ENCODE results near the gene SGCE.

The SGCE gene

DNA sequence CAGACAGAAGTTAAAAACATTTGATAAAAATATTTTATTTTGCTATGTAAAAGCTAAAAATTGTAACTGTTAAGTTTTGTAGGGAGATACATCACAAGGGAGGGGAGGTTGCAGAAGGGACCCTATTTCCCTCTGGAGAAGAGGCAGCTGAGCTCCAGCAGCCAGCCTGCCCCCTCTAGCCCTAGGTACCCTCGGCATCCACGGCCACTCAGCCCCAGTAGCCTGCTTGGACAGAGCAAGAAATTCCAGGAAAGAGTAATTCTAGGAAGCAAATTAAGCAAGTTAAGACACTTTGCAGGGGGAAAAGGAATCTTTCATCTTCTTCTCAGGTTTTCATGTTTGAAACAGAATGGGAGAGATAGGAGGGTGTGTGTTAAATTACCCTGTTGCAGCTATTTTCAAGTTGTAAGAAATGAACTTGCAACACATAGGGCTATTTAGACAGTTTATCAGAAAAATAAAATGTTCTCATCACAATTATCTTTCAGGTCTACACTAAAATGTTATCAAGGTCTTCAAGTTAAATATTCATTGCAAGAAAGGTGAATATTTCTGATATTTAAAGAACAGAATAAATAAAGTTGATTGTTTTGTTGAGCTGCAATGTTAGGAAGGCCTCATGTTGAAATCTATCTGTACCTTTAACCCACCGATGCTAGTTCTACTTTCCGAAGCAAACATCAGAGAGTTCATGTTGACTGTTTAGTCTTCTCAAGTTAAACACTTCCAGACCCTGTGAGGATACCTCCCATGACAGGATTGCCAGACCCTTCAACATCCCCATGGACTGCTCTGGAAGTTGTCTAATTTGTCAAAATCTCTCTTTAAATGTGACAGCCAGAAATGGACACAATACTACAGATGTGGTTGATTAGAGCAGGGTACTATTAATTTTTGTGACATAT is 5.5 kb downstream of the SGCE start:
- CTCF ChIA-PET = no interaction called here
- Mint-ChIP-seq H3K27me3 (peaks cover 21% of the 10 kb centered on the region), H3K4me3 (no peak overlapping the region), H3K9me3 (no peaks in the 10 kb centered on the region), H3K36me3 (no peaks in the 10 kb centered on the region), H3K4me1 (peaks cover 8% of the 10 kb centered on the region), H3K27ac (no peak overlapping the region)
- DNase-seq = no peak

DNA sequence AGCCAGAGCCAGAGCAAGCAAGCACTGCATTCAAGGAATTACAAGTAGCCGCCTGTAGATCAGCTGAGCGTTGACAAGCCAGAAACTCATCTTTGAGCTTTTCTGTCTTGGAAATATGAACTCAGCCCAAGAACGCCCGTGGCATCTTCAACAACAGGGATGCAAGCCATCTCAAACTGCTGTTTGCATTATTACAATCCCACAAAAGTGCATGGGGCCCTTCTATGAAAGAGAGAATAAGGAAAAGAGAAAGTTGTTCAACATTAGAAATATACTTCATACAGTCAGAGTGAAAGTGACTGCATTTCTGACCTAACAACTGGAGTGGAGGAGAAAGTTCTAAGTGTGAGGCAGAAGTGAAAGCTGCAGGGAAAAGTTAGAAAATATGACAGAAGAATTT is 6.5 kb downstream of the SGCE start:
- Mint-ChIP-seq H3K36me3 (no peaks in the 10 kb centered on the region), H3K27me3 (peaks cover 12% of the 10 kb centered on the region), H3K9me3 (no peaks in the 10 kb centered on the region), H3K27ac (no peak overlapping the region), H3K4me3 (no peak overlapping the region), H3K4me1 (no peaks in the 10 kb centered on the region)
- CTCF ChIA-PET = no interaction called here
- DNase-seq = no peak

DNA sequence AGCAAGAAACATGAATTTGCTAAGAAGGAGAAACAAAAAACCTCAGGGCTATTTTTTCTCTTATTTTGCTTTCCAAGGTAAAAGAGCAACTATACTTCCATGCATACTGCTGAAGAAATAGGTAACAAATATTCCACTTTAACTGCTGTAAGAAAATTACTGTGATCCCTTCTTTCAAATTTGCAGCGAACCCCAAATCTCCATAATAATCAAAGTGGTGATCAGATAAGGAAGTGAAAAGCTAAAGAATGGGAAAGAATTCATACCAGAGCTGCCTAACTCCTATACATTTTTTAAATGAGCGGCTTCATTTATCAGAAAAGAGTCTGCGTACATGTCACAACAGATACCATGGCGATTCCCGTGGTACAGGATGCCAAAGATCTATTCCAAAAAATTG is 7.2 kb downstream of the SGCE start:
- Mint-ChIP-seq H3K4me1 (no peaks in the 10 kb centered on the region), H3K27me3 (peaks cover 12% of the 10 kb centered on the region), H3K9me3 (no peaks in the 10 kb centered on the region), H3K27ac (no peak overlapping the region), H3K36me3 (no peaks in the 10 kb centered on the region), H3K4me3 (no peak overlapping the region)
- CTCF ChIA-PET = no interaction called here
- DNase-seq = no peak

DNA sequence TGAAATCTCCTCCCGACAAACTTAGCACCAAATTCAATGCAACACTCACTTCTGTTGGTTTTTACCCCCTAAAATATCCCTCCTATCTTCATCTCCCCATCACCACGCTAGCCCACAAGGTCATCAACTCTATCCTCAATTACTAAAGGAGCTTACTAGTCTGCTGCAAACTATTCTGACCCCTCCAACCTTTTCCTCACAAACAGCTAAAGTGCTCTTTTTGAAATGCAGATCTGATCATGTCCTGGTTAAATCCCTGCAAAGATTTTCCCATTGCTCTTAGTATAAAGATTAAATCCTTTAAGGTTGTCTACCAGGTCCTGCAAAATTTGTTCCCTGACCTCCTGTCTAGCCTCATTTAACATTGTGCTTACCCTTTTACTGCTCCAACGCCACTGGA is 8.6 kb downstream of the SGCE start:
- CTCF ChIA-PET = no interaction called here
- no peaks in the 10 kb centered on the region for H3K9me3 Mint-ChIP-seq
- no peak for DNase-seq
- no peaks in the 10 kb centered on the region for H3K4me1 Mint-ChIP-seq
- H3K27me3 Mint-ChIP-seq = peaks cover 12% of the 10 kb centered on the region
- no peak overlapping the region for H3K27ac Mint-ChIP-seq
- no peak overlapping the region for H3K4me3 Mint-ChIP-seq
- H3K36me3 Mint-ChIP-seq = no peaks in the 10 kb centered on the region

DNA sequence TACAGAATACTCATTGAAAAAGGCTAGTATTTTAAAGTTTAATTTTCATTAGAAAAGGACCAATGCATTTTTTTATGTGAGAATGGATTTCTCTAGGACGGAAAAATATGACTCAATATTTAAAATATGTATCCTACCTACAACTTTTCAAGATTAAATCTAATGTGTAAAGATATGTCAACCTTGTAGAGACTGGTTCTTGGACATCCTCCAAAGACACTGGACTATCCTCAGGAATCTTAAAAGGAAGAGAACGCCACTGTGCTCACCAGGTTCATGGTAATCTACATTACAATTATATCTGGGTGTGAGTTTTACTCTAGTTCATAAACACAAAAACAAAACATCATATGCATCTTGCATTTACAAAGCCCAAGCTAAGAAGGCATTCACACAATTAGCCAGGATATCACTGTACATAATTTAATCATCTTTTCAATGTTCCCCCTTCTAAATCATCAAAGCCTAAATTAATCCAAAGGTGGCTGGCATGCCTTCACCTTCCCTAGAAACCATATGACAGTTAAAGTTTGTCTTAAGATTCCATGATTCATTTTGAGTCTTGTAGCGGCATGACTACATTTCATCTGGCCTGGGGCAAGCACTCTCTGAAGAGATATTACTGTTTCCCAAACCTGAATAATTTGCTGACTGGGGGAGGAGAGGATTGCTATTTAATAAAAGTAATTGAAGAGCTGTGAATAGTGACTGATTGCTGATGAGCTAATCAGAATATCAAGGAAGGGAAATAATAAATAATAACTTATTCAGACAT is 12.0 kb downstream of the SGCE start:
- H3K36me3 Mint-ChIP-seq = no peaks in the 10 kb centered on the region
- CTCF ChIA-PET = interaction anchor here (1.0 kb wide), 1 partner anchor 8 kb away, joined by 3 read pairs; no protein-coding TSS in a partner anchor
- no peak overlapping the region for H3K4me3 Mint-ChIP-seq
- H3K27ac Mint-ChIP-seq = no peak overlapping the region
- H3K4me1 Mint-ChIP-seq = no peaks in the 10 kb centered on the region
- H3K27me3 Mint-ChIP-seq = peaks cover 4% of the 10 kb centered on the region
- DNase-seq = no peak
- no peaks in the 10 kb centered on the region for H3K9me3 Mint-ChIP-seq

DNA sequence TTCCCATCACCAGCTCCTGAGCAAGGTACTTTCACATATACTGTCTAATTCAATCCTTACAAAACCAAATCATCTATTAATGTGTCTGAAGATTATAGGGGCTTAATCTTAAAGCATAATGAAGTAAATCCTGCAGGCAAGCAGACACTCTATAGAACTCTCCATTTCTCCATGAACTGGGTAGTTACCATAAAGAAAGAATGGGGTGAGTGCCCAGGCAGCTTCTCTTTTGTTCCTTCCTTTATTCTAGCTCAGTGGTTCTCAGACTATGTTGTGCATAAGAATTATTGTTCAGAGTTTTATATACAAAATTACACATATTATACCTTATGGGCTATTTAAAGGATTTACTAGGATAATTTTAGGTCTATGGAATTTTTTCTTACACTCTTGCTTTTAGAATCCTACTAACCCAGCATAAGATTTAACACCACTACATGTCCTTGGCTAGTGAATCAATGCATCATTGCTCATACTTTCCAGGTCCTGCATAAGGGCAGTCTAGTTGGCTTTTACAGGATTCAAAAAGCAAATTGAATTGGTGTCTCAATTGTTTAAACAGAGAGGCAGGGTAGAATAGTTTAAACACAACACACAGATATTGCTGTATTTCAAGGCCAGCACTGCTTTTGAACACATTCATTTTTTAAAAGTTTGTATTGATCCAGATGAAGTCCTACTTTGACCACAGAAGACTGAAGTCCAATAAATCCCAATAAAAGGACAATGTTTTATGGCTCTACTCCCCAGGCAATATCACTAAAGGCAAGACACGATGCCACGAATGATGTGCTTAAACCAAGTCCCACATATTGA is 12.9 kb downstream of the SGCE start:
- Mint-ChIP-seq H3K4me3 (no peak overlapping the region), H3K4me1 (no peaks in the 10 kb centered on the region), H3K27ac (no peak overlapping the region), H3K36me3 (no peaks in the 10 kb centered on the region), H3K27me3 (peaks cover 5% of the 10 kb centered on the region), H3K9me3 (no peaks in the 10 kb centered on the region)
- no peak for DNase-seq
- CTCF ChIA-PET = no interaction called here

DNA sequence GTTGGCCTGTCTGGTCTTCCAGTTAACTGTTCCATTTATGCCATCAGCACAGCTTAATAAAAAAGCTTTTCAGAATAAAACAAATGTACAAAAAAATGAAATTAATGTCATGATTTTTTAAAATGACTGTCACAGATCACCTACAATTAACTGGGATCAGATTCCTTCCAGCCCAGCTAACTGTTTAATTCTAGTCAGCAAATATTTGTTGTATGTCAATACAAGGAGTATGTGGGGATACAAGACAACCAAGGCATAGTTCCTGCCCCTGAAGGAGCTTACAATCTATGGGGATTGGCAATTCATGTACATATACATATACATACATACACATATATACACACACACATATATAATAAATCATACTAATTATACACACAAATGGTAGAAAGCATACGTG is 16.5 kb downstream of the SGCE start:
- DNase-seq = no peak
- CTCF ChIA-PET = no interaction called here

DNA sequence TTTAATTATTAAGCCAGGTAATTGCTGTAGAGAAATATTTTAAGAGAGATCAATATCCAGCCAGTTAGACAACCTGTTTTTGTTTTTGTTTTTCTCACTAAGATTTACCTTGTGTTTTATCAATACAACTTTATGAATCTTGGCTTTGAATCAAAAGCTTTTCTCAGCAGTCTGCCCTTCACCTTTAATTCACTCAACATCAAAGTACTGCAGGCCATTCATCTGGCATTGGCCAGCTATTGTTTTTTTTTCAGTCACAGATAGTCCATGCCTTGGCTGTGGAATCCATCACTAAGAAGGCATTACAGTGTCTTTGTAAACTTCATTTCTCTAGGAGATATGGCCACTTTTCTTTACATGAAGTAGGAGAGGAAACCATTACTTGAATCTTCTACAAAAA is 20.2 kb downstream of the SGCE start:
- no peaks in the 10 kb centered on the region for H3K36me3 Mint-ChIP-seq
- peaks cover 12% of the 10 kb centered on the region for H3K27me3 Mint-ChIP-seq
- H3K9me3 Mint-ChIP-seq = no peaks in the 10 kb centered on the region
- DNase-seq = no peak
- H3K4me3 Mint-ChIP-seq = no peak overlapping the region
- no peak overlapping the region for H3K27ac Mint-ChIP-seq
- no peaks in the 10 kb centered on the region for H3K4me1 Mint-ChIP-seq
- CTCF ChIA-PET = interaction anchor here (1.1 to 1.2 kb wide), 2 partner anchors 9 to 16 kb away, joined by 3 to 4 read pairs; no protein-coding TSS in a partner anchor

More for the DNA sequence above, 16.5 kb downstream of the SGCE start:
- Mint-ChIP-seq H3K36me3 (no peaks in the 10 kb centered on the region), H3K4me3 (no peak overlapping the region), H3K27ac (no peak overlapping the region), H3K27me3 (peaks cover 12% of the 10 kb centered on the region), H3K9me3 (no peaks in the 10 kb centered on the region), H3K4me1 (no peaks in the 10 kb centered on the region)

DNA sequence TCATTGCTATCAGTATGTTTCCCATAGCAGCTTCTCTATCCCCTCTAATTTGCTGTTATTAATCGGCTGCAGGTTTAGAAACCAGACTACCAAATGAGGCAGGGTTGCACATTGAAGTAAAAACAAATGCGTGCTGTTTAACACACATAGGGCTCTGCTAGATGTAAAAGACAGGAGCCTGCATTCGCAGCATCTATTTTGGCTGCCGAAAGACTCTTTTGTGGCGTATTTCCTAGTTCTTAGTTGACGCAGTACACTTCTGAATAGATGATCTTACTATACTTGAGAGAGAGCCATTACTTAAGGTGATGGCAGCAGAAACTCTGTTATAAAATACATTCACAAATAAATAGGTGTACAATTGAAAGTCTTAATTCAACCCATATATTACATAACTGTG is 21.4 kb downstream of the SGCE start:
- H3K27me3 Mint-ChIP-seq = peaks cover 8% of the 10 kb centered on the region
- H3K27ac Mint-ChIP-seq = no peak overlapping the region
- H3K4me3 Mint-ChIP-seq = no peak overlapping the region
- DNase-seq = no peak
- CTCF ChIA-PET = interaction anchor here (1.1 kb wide), 1 partner anchor 15 kb away, joined by 4 read pairs; no protein-coding TSS in a partner anchor
- no peaks in the 10 kb centered on the region for H3K4me1 Mint-ChIP-seq
- no peaks in the 10 kb centered on the region for H3K36me3 Mint-ChIP-seq
- H3K9me3 Mint-ChIP-seq = no peaks in the 10 kb centered on the region

DNA sequence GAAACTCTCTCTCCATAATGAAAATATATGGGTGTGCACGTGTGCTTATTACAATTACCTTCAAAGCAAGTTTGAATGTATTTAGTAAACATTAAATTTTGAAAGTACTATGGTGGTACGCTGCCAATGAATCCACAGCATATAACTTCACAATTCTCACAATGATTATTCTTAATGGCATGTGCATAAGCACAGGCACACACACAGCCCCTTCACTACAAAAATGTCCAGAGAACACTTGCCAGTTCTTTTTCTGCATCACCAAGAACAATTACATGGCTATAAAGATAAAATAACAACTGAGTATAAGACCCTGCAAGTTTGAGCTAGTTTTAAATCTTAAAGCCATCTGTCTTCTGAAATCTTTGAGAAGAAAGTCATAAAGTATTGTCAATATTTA is 22.2 kb downstream of the SGCE start:
- no peak overlapping the region for H3K4me3 Mint-ChIP-seq
- CTCF ChIA-PET = no interaction called here
- peaks cover 8% of the 10 kb centered on the region for H3K27me3 Mint-ChIP-seq

DNA sequence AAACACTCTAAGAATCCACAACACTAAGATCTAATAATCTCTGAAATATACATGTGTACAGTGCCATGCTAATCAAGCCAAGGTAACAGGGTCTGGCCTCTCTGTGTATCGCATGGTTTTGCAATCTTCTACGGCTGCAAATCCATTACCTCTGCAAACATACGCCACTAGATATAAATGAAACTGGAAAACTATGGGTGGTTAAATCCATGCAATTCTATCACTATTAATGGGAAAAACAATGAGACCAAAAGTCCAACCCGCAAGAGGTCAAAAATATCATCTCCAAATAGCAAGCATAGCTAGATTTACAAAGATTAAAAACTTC is 23.0 kb downstream of the SGCE start:
- CTCF ChIA-PET = no interaction called here
- H3K4me1 Mint-ChIP-seq = no peaks in the 10 kb centered on the region
- no peak overlapping the region for H3K27ac Mint-ChIP-seq
- H3K4me3 Mint-ChIP-seq = no peak overlapping the region
- H3K27me3 Mint-ChIP-seq = peaks cover 6% of the 10 kb centered on the region
- no peaks in the 10 kb centered on the region for H3K36me3 Mint-ChIP-seq
- no peak for DNase-seq
- H3K9me3 Mint-ChIP-seq = no peaks in the 10 kb centered on the region

More for the DNA sequence above, 22.2 kb downstream of the SGCE start:
- DNase-seq = no peak
- no peaks in the 10 kb centered on the region for H3K4me1 Mint-ChIP-seq
- no peaks in the 10 kb centered on the region for H3K36me3 Mint-ChIP-seq
- H3K9me3 Mint-ChIP-seq = no peaks in the 10 kb centered on the region
- H3K27ac Mint-ChIP-seq = no peak overlapping the region

DNA sequence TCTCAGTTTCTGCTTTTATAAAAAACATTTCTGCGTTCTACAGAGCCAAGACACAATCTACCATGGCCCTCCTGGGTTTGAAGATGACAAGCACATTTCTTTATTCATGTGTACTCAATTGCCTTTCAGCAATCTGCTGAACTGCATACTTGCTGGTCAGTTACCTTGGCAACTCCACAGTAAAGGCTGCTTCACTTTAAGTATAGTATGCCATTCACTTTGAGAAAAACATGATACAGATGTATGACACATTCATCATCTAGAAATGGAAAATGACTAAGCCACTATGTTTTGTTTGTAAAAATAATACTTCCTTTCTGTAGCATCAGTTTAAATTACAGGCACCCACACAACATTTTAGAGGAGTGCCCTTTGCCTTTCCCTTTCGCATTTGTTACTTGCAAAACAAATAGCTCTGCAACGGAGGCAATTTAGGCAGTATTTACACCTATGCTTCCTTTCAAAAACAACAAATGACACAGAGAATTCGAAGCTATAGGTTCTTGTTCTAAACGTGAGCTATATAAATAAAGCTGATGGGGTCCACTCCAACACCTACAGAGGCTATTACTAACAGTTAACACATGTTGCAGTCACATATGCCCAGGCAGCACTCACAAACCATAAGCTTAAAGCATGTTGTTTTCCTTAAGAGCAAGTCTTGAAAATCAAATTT is 23.5 kb downstream of the SGCE start:
- DNase-seq = no peak
- H3K4me1 Mint-ChIP-seq = no peaks in the 10 kb centered on the region
- no peak overlapping the region for H3K4me3 Mint-ChIP-seq
- no peak overlapping the region for H3K27ac Mint-ChIP-seq
- H3K27me3 Mint-ChIP-seq = peaks cover 1% of the 10 kb centered on the region
- CTCF ChIA-PET = no interaction called here
- H3K36me3 Mint-ChIP-seq = no peaks in the 10 kb centered on the region
- no peaks in the 10 kb centered on the region for H3K9me3 Mint-ChIP-seq

DNA sequence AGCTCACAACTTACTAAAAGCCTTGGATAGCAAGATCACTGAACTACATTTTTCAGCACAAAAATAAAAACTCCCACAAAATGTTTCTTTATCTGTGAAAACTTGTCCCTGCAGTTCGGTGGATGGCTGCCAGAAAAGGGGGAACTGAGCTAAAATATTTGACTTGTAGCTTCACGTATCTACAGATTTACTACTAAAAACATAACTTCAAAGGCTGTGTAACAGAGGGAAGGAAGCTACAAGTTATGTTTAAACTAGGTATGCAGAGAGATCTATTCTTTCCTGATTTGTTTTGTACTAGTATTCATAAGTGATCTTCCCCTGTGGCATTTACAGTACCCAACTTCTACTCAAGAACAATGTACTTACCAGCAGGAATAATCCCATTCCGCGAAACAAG is 25.1 kb downstream of the SGCE start:
- Mint-ChIP-seq H3K4me1 (no peaks in the 10 kb centered on the region), H3K27ac (no peak overlapping the region), H3K36me3 (no peaks in the 10 kb centered on the region), H3K9me3 (no peaks in the 10 kb centered on the region), H3K27me3 (no peaks in the 10 kb centered on the region), H3K4me3 (no peak overlapping the region)
- DNase-seq = no peak
- CTCF ChIA-PET = no interaction called here

DNA sequence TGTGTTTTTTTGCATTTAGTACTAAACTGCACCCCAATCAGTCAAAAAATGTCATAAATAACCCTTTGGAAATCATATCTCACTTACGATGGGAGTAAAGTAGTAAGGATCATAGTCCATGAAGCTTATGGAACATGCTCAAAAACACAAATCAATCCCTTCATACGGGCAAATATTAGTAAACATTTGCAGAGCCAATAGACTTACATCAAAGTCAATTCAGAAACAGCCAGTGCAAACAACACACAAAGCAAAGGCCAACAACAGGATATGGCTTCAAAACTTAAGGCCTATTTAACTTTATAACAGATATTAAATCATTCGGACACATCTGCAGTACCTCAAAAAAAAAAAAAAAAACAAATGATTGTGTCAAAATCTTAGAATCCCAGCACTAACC is 32.1 kb downstream of the SGCE start:
- DNase-seq = no peak
- no peak overlapping the region for H3K27ac Mint-ChIP-seq
- no peaks in the 10 kb centered on the region for H3K36me3 Mint-ChIP-seq
- H3K27me3 Mint-ChIP-seq = no peaks in the 10 kb centered on the region
- CTCF ChIA-PET = no interaction called here
- H3K4me3 Mint-ChIP-seq = no peak overlapping the region
- no peaks in the 10 kb centered on the region for H3K9me3 Mint-ChIP-seq
- H3K4me1 Mint-ChIP-seq = peaks cover 4% of the 10 kb centered on the region
